VCaP (cell line): Measurements from ENCODE around the gene KDM4F.

ENCODE experiments used
- H3K27ac ChIP-seq: fragments of 450-650 bp; 2 replicates; pipeline ENCODE4 v1.5.1; 2017
- CTCF ChIP-seq: fragments of 450-650 bp; conservative IDR thresholded peaks from 2 replicates; pipeline ENCODE4 v1.5.1; 2017; ENCODE audit warnings: mild to moderate bottlenecking, moderate library complexity

Gene KDM4F

GRCh38 chr11:95076416-95076815, 27.2 kb downstream of the KDM4F start:
- TF ChIP-seq CTCF, result no peak
- H3K27ac ChIP-seq, result peak overlapping the region; percentile 86; the same call in 1 of the 2 replicates

- TF ChIP-seq CTCF, result no peak
- H3K27ac ChIP-seq, result no peak overlapping the region
These were observed 27.8 kb downstream of the KDM4F start for GRCh38 chr11:95076981-95077380.

GRCh38 chr11:95078526-95078925, 29.3 kb downstream of the KDM4F start:
- H3K27ac ChIP-seq, result no peak overlapping the region
- no peak for TF ChIP-seq CTCF

GRCh38 chr11:95081010-95081409, 31.8 kb downstream of the KDM4F start:
- no peak for TF ChIP-seq CTCF
- no peak overlapping the region for H3K27ac ChIP-seq

- no peak overlapping the region for H3K27ac ChIP-seq
- TF ChIP-seq CTCF, result no peak
These were observed 32.2 kb downstream of the KDM4F start for GRCh38 chr11:95081412-95081811.

- H3K27ac ChIP-seq, result no peak overlapping the region
- TF ChIP-seq CTCF, result no peak
These were observed 33.4 kb downstream of the KDM4F start for GRCh38 chr11:95082576-95083001.

- TF ChIP-seq CTCF, result no peak
- H3K27ac ChIP-seq, result no peak overlapping the region
These were observed 35.3 kb downstream of the KDM4F start for GRCh38 chr11:95084509-95084908.
